IPS-18a (cell line): Measurements from ENCODE around the gene FBXO38.

ENCODE experiments used
- H3K27ac ChIP-seq: one replicate; pipeline ENCODE4 v1.5.1; 2013; ENCODE audit warnings: low read length
- H3K27me3 ChIP-seq: one replicate; pipeline ENCODE4 v1.6.1; 2013; ENCODE audit warnings: mild to moderate bottlenecking, low read length; ENCODE audit not compliant: control insufficient read depth, insufficient read depth
- H3K36me3 ChIP-seq: one replicate; pipeline ENCODE4 v1.6.1; 2013; ENCODE audit warnings: low read depth, low read length; ENCODE audit not compliant: control insufficient read depth
- H3K4me1 ChIP-seq: one replicate; pipeline ENCODE4 v1.6.1; 2013; ENCODE audit warnings: low read depth, low read length; ENCODE audit not compliant: control insufficient read depth
- H3K4me3 ChIP-seq: one replicate; pipeline ENCODE4 v1.5.1; 2013; ENCODE audit warnings: low read length
- H3K9ac ChIP-seq: one replicate; pipeline ENCODE4 v1.6.1; 2013; ENCODE audit warnings: mild to moderate bottlenecking, low read length, moderate library complexity
- H3K9me3 ChIP-seq: one replicate; pipeline ENCODE4 v1.6.1; 2013; ENCODE audit warnings: low read depth, low read length; ENCODE audit not compliant: control insufficient read depth

Gene FBXO38

GRCh38 chr5:148482196-148482595, 98.4 kb downstream of the FBXO38 start:
- H3K27ac ChIP-seq = no peak overlapping the region
- peaks cover 4% of the 10 kb centered on the region for H3K27me3 ChIP-seq
- H3K9ac ChIP-seq = no peak overlapping the region
- H3K36me3 ChIP-seq = no peaks in the 10 kb centered on the region
- no peaks in the 10 kb centered on the region for H3K4me1 ChIP-seq
- no peaks in the 10 kb centered on the region for H3K9me3 ChIP-seq
- no peak overlapping the region for H3K4me3 ChIP-seq

- H3K9ac ChIP-seq = no peak overlapping the region
- H3K4me1 ChIP-seq = no peaks in the 10 kb centered on the region
- H3K9me3 ChIP-seq = no peaks in the 10 kb centered on the region
- H3K27me3 ChIP-seq = peaks cover 4% of the 10 kb centered on the region
- H3K27ac ChIP-seq = no peak overlapping the region
- H3K36me3 ChIP-seq = no peaks in the 10 kb centered on the region
- no peak overlapping the region for H3K4me3 ChIP-seq
Measured at GRCh38 chr5:148482697-148483462, 99.1 kb downstream of the FBXO38 start.

GRCh38 chr5:148483750-148484149, 100.0 kb downstream of the FBXO38 start:
- Histone ChIP-seq H3K27ac (no peak overlapping the region), H3K9ac (no peak overlapping the region), H3K27me3 (peaks cover 4% of the 10 kb centered on the region), H3K36me3 (no peaks in the 10 kb centered on the region), H3K4me1 (no peaks in the 10 kb centered on the region), H3K4me3 (no peak overlapping the region), H3K9me3 (no peaks in the 10 kb centered on the region)

GRCh38 chr5:148484651-148485050, 100.9 kb downstream of the FBXO38 start:
- H3K4me1 ChIP-seq = no peaks in the 10 kb centered on the region
- H3K27me3 ChIP-seq = peaks cover 4% of the 10 kb centered on the region
- no peak overlapping the region for H3K27ac ChIP-seq
- H3K9ac ChIP-seq = no peak overlapping the region
- no peaks in the 10 kb centered on the region for H3K36me3 ChIP-seq
- H3K9me3 ChIP-seq = no peaks in the 10 kb centered on the region
- H3K4me3 ChIP-seq = no peak overlapping the region

GRCh38 chr5:148486456-148486855, 102.7 kb downstream of the FBXO38 start:
- Histone ChIP-seq H3K4me1 (no peaks in the 10 kb centered on the region), H3K27ac (no peak overlapping the region), H3K9ac (no peak overlapping the region), H3K9me3 (no peaks in the 10 kb centered on the region), H3K4me3 (no peak overlapping the region), H3K36me3 (no peaks in the 10 kb centered on the region), H3K27me3 (peaks cover 4% of the 10 kb centered on the region)

- Histone ChIP-seq H3K4me1 (no peaks in the 10 kb centered on the region), H3K4me3 (no peak overlapping the region), H3K27ac (no peak overlapping the region), H3K36me3 (no peaks in the 10 kb centered on the region), H3K27me3 (no peaks in the 10 kb centered on the region), H3K9me3 (no peaks in the 10 kb centered on the region), H3K9ac (no peak overlapping the region)
Measured at GRCh38 chr5:148488757-148489156, 105.0 kb downstream of the FBXO38 start.

GRCh38 chr5:148491015-148491792, 107.4 kb downstream of the FBXO38 start:
- Histone ChIP-seq H3K9me3 (no peaks in the 10 kb centered on the region), H3K9ac (no peak overlapping the region), H3K4me1 (no peaks in the 10 kb centered on the region), H3K36me3 (no peaks in the 10 kb centered on the region), H3K27ac (no peak overlapping the region), H3K4me3 (no peak overlapping the region), H3K27me3 (no peaks in the 10 kb centered on the region)

- Histone ChIP-seq H3K4me3 (no peak overlapping the region), H3K27me3 (no peaks in the 10 kb centered on the region), H3K4me1 (no peaks in the 10 kb centered on the region), H3K9me3 (no peaks in the 10 kb centered on the region), H3K36me3 (no peaks in the 10 kb centered on the region), H3K27ac (no peak overlapping the region), H3K9ac (no peak overlapping the region)
Measured at GRCh38 chr5:148491793-148492184, 108.0 kb downstream of the FBXO38 start.

- Histone ChIP-seq H3K27ac (no peak overlapping the region), H3K36me3 (no peaks in the 10 kb centered on the region), H3K9me3 (no peaks in the 10 kb centered on the region), H3K4me1 (no peaks in the 10 kb centered on the region), H3K4me3 (no peak overlapping the region), H3K9ac (no peak overlapping the region), H3K27me3 (no peaks in the 10 kb centered on the region)
Measured at GRCh38 chr5:148492351-148492750, 108.6 kb downstream of the FBXO38 start.
